Activated naive CD8-positive, alpha-beta T cell treated with anti-CD3 and anti-CD28 coated beads, Interleukin-2, amount 50 U/mL, for 16 hours (primary cell): ENCODE results near the gene CDH24.

Experiments
- DNase-seq: peaks from one replicate; pipeline ENCODE4 v3.0.0-alpha.2; 2020; ENCODE audit warnings: low read depth, low spot score

The CDH24 gene, protein sequence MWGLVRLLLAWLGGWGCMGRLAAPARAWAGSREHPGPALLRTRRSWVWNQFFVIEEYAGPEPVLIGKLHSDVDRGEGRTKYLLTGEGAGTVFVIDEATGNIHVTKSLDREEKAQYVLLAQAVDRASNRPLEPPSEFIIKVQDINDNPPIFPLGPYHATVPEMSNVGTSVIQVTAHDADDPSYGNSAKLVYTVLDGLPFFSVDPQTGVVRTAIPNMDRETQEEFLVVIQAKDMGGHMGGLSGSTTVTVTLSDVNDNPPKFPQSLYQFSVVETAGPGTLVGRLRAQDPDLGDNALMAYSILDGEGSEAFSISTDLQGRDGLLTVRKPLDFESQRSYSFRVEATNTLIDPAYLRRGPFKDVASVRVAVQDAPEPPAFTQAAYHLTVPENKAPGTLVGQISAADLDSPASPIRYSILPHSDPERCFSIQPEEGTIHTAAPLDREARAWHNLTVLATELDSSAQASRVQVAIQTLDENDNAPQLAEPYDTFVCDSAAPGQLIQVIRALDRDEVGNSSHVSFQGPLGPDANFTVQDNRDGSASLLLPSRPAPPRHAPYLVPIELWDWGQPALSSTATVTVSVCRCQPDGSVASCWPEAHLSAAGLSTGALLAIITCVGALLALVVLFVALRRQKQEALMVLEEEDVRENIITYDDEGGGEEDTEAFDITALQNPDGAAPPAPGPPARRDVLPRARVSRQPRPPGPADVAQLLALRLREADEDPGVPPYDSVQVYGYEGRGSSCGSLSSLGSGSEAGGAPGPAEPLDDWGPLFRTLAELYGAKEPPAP

DNA sequence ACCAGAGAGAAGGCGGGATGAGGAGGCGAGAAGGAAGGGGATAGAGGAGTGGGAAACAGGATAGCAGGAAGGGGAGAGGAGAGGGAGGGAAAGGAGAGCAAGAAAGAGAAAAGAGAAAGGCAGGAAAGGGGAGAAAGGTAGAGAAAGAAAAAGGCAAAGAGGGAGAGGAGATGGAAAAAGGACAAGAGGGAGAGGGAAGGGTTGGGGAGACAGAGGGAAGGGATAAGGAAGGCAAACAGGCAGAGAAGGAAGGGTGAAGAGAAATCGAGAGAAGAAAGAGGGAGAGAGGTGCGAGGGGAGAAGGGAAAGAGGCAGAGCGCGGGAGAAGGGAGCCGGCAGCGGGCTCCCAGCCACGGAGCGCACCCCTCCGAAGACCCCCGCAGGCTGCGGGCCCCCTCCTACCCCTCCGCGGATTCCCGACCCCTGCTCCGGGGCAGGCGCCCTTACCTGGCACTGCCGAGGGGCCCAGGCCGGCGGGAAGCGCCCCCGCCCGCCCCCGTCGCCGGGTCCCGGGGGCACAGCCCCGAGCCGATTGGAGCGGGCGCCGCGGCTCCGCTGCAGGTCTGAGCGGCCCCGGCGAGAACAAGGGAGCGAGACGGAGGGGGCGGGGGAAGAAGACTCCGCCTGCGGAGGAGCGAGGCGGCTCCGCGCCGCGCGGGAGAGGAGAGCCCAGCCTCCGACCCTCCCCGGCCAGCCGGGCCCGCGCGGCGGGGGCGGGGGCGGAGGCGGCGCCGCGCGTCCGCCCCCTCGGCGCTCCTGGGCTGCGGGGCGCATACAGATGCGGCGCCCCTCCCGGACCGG is at the start of gene CDH24:
CDH24 (minus strand) TSS at position 565 of the 801 bp plus-strand sequence. CDS start 1,787 bp downstream, outside the sequence.
- no peak for DNase-seq

DNA sequence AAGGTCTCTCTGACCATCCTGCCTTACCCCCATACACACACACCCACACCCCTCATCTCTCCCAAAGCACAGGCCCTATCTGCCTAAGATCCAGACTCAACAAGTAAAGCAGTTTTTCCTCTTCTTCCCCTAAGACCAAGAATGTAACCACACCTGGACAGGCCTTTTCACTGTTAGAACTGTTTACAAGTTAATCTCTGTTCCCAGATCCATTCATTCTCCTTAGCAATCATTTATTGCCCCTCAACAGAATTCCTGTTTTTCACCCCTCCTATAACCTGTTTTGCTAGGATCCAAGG is 49.4 kb upstream of the CDH24 start:
- DNase-seq = no peak

DNA sequence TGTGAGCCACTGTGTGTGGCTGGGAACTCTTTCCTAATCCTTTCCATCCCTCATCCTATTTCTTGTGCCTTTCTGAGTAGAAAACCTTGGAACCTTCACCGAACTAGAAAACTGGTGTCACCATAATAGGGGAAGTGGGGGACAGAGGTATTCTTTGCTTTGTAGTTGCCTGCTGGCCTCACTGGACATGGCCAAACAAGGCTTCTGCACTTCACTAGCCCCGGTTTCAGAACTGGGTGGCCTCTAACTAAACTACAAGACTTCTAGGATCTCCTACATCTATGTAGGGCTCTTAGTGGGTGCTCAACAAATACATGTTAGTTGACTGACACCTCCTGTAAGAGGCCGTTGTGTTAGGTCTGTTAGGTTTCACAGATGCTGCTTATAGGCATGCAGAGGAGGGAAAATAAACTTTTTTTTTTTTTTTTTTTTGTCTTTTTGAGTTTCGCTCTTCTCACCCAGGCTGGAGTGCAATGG is 48.1 kb upstream of the CDH24 start:
- DNase-seq = no peak

DNA sequence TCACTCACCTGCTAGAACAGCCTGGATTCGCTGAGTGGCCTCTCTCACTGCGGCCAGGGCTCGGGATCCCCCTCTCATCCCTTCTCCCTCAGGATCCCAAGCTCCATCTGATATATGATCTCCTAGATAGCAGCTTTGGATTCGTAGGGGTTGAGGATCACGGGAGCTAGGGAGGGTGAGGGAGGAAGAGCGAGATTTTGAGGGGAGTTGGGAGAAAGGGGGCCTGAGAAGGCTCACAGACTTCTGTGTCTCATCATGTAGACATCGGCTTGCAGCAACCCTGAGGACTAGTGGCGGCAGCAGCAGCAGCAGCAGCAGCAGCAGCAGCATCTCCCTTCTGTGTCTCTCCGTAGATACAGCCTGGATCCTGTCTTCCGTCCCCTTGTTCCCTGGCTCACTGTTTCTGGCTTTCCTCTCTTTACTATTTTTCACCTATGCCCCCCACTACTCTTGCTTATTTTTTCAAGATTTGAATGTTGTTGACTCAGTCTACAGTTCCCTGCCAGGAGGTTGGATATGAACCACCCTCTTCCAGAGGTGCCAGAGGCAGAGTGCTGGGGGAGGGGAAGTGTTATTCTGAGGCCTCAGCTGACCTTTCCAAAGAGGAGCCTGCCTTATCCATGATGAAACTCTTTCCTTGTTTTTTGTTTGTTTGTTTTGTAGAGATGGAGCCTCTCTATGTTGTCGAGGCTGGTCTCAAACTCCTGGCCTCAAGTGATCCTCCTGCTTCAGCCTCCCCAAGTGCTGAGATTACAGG is 47.4 kb upstream of the CDH24 start, which contains the start of gene CIROP:
CIROP (minus strand) TSS at position 399 of the 757 bp plus-strand sequence; CDS start at position 330, 69 bp downstream.
- no peak for DNase-seq

DNA sequence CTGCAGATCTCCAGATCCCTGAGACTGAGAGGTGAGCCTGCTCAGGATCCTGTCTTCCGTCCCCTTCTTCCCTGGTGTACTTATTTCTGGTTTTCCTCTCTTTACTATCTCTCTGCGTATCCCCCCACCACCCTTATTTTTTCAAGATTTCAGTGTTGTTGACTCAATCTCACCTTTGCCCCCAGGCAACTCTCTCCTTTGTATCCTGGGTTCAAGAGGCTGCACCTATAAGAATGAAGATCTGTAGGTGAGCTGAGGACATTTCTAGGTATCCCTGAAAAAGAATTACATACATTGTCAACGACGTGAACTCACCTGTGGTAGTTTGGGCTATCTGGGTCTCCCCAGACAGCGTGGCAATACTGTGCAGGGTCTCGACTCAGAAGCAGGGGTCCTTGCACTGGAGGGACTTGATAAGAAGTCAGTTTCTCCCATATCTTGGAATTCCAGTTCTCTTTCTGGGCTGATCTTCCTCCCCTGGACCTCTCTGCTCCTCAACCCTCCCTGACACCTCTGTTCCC is 46.8 kb upstream of the CDH24 start:
- DNase-seq = no peak

DNA sequence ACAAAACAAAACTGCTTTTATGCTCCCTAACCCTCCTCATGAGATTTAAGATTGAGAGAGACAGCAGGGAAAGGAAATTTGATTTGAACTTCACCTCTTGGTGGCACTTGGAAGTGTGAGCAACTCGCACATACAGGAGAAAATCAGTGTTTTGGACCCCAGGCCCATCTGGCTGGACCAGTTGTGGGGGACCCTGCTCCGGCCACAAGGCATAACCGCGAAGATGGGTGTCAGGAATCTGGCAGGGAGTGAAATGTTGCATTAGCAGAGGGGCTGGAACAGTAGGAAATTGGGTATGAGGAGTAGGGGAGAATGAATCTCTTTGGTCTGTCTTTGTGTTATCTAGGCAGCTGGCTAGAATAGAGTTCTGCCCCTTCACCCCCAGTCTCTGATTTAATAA is 46.3 kb upstream of the CDH24 start:
- no peak for DNase-seq

DNA sequence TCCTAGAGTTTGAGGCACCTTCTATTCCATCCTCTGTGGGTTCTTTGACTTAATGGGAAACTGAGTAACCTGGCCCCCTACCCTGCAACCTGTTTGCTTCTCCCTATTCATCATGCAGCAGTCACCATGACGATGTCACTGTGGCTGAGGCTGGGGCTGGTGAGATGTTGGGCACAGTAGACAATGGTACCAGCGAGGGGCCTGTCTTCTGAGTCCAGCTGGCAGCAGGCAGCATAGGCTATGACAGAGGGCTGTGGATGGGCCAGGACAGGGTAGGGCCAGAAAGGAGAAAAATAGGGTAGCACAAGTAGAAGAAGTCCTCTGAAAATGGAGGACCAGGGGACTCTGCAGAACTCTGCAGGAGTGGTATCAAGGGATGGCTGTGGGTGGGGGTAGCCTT is 45.5 kb upstream of the CDH24 start:
- DNase-seq = no peak

DNA sequence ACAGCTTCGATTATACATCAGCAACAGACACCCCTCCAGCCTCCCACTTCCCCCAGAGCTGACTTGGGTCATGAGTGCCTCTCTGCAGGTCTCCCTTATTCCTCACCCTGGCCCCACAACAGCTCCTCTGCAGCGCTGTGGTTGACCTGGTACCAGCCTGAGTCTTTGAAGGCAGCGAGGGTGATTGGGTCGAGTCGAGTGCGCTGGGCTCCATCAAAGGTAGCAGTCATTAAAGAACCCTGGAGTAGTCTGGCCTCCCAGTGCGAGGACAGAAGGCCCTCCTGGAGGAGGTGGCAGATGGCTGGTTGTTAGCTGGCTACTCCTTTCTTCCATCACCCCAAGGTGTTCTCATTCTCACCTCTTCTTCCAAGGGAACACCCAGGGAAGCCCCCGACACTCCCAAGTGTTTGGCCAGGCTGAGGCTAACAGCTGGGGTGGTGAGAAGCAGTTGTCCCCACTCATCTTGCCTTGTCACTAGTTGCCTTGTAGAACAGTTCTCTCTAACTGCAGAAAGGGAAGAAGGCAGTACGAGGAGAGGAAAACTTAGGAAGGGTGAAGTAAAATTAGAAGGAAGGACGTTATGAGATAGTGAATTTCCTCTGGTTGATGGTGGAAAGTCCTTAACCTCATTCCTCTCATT is 44.8 kb upstream of the CDH24 start:
- DNase-seq = no peak

DNA sequence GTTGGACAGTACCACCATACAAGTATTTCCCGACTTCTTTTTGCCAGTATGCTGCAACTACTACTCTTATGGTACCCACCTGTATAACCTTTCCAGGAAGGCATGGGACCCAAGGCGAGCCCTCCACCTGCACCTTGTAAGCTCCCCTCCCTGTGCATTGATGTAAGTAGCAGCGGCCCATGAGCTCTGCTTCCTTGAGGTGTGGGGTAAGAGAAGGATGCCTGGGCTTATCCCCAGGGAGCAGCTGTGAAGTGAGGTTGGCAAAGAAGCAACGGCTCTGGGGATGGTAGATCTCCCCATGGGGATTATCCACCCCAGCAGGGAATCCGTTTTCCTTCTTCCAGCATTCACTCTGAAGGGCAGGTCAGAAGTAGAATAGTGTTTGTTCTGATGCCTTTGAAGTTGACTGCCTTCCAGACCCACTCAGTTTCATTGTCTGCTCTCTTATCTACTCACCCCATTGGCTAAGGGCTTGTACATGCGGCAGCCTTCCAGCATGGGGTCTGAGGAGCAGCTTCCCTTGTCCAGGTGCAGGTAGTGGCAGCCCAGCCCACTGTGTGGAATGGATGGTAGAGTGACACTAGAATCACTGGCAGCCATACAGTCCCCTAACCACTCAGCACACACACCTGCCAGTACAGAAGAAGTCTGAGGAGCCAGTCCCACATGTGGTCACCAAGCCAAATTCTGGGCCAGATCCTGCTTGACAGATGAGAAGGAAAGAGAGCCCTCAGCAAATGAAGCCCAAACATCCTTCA is 44.1 kb upstream of the CDH24 start:
- no peak for DNase-seq

DNA sequence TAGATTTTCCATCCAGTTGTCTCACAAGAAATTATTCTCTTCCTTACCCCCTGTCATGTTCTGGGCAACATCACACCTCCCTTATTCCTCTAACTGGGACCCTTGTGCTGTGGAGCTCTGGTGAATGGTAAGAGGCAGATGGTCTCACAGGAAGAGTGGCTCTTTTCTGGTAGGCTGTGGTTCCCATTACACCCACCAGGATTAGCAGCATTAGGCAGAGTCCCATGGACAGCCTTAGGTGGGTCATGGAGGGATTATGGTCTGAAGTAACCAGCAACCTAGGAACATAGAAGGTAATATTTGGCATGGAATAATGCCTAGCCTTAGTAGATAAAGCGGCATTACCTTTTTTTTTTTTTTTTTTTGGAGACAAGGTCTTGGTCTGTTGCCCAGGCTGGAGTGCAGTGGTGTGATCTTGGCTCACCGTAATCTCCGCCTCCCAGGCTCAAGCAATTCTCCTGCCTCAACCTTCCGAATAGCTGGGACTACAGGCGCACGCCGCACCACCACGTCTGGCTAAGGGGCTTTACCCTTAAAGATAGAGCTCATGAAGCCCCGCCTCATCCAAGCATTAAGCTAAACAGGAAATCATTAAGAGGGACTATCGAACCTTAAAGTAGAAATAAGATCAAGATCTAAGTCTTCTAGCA is 42.0 kb upstream of the CDH24 start:
- DNase-seq = no peak

DNA sequence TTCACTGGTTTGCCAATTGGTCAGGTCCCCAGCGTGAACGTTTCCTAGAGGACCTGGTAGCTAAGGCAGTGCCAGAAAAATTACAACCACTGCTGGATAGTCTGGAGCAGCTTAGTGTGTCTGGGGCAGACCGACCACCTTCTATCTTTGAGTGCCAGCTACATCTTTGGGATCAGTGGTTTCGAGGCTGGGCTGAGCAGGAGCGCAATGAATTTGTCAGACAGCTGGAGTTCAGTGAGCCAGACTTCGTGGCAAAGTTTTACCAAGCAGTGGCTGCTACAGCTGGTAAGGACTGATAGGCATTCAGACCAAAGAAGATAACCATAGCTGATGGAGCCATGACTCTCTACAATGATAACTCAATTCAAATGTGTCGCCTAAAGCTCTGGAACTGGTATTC is 40.5 kb upstream of the CDH24 start:
- DNase-seq = no peak

DNA sequence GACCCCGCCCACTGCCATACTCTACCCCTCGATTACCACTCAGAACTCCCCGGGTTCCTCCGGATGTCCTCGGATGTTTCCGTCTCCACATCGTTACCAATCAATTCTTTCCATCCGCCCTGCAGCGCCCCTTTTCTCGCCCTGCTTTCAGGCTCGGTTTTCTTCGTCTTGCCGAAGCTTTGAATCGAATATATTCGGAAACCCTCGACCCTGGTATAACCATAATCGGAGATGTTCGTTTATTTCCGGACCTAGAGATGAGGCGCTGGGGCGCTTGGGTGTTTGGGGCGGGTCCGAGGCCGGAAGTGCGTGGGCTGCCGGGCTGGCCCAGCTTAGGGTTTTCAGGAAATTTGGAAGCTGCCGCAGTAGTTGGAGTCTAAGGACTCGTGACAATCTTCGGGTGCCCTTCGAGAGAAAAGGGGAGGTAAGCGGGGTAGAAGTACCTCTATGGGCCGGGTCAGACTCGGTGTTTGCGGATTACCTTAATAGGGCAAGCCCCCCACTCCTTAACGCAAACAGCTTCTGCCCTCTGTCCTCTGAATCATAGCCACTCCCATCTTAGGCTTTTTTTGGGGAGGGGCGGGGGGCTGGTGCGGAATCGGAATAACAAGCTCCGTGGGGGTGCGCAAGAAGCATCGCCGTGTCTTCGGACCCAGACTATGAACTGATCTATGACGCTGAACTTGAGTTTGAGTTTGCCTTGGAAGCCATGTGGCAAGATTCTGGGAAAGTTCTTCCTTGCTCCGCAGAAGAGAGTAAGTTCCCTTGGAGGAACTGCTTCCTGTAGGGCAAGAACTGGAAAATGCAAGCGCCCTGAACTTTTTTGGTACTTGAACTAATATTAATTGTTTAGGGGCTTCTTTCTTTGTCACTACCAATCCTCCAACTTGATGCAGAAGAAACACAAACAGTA is 38.1 kb upstream of the CDH24 start, which contains the start of gene C14orf119:
C14orf119 (plus strand) TSS at position 310 of the 913 bp plus-strand sequence. CDS start 2,154 bp downstream, outside the sequence.
- peak; percentile 99 for DNase-seq

DNA sequence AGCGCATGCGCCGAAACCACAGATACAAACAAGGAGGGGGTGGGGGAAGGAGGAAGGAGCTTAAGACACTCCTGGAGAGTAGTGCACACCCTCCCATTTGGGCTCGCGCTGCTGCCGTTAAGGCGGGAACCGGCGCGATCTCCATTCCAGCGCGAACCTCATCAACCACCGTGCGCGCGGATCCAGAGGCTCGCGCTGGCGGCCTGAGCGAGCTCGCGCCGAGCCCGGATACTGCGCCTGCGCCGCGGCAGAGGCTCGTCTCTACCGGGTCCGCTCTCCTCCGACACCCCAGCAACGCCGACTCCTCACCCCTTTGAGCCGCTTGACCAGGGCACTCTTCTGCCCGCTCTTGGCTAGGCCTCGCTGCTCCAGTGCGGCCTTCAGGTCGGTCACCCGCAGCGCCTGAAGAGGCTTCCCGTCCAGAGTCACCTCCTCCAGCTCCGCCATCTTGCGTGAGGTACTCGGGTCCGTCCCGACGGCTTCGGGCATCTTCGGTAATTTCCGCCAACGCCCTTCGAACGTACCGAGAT is 37.4 kb upstream of the CDH24 start, which contains the start of gene ACIN1:
ACIN1 (minus strand) TSS at position 471 of the 530 bp plus-strand sequence; CDS start at position 447, 24 bp downstream.
- DNase-seq = no peak

DNA sequence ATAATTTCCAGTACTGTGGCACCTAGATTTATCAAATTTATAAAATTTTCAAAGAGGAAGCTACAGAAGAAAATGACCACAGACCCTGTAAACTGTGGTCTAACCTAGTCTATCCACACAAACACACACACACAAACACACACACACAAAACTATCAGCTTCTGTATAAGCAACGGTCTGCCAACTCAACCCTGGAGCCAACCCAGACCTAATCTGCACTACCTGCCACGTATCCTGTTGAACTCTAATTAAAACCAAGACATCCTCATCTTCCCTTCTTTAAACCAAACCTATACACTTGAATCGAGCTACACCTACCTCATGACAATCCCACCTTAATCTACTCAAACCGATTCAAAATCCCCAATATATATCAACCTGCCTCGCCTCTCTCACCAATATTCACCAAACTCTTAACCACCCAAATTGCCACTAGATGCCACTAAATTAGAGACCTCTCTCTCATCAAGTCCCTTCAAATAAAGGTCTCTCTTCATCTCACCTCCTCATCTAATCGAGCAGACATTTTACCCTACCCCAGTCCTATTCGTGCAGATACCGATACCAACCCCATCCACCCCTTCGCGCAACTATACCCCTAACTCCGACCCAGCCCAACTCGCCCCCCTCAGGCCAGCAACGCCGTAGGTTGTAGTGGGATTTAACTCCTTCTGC is 36.8 kb upstream of the CDH24 start:
- peak; percentile 47 for DNase-seq

DNA sequence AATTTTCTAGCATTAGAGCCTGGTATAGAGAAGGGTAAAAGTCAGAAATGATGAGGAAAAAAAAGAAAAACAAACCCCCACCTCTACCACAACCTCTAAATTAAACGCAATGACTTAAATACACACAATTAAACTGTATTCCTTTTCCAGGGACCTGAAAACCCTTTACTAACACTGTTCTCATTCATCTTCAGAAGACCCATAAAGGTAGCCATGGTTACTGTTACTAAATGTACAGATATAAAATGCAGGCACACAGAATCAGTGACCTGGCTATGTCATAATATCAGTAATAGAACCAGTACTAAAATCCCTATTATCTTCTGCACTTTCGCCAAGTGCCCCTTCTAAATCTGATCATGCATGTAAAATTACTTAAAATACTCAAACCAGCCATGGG is 36.2 kb upstream of the CDH24 start:
- no peak for DNase-seq

DNA sequence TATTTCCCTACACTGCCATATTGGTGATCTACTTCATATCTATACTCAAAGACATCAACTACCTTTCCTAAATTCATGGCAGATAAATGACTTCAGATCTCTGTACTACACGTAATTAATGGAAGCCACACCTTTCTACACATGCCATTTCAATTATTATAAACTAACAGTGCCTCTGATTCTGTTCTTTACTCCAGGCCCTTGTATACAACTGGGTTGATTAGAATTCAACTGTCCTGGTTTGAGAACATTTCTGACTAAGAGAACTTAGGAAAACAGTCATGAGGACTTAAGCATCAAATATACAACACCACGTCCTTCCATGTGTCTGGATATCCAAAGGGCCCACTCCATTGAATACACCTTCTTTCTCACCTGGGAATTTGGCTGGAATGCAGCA is 35.8 kb upstream of the CDH24 start:
- DNase-seq = no peak
